SU-DHL-6 (cell line): ENCODE measurements around the gene HDAC10.
A peak's percentile ranks its signal among the peaks of the same experiment; 100 is the strongest.

ENCODE experiments used
- H2AFZ ChIP-seq: fragments of 200-600 bp; sonication (generic); 2 replicates; pipeline ENCODE4 v1.6.1; 2014; ENCODE audit warnings: low read depth, mild to moderate bottlenecking, moderate library complexity, mixed read lengths, antibody characterized with exemption, low read length; ENCODE audit not compliant: severe bottlenecking
- H3F3A ChIP-seq: fragments of 200-600 bp; shearing (Covaris generic); 2 replicates; pipeline ENCODE4 v1.6.0; 2016; ENCODE audit warnings: antibody characterized with exemption, mild to moderate bottlenecking; ENCODE audit not compliant: insufficient read depth
- H3K27ac ChIP-seq: fragments of 200-600 bp; sonication (generic); 2 replicates; pipeline ENCODE4 v1.5.1; 2016; ENCODE audit warnings: low read depth, mild to moderate bottlenecking, low read length, moderate library complexity, mixed read lengths
- H3K27me3 ChIP-seq: fragments of 200-600 bp; sonication (generic), shearing (Covaris generic); 2 replicates; pipeline ENCODE4 v1.6.0; 2014; ENCODE audit warnings: mild to moderate bottlenecking, low read length
- H3K36me3 ChIP-seq: fragments of 200-600 bp; sonication (generic); 2 replicates; pipeline ENCODE4 v1.6.1; 2014; ENCODE audit warnings: mild to moderate bottlenecking, low read length, mixed read lengths
- H3K4me2 ChIP-seq: fragments of 300-600, 200-600 bp; shearing (Covaris generic), sonication (generic); 2 replicates; pipeline ENCODE4 v1.6.0; 2014; ENCODE audit warnings: low read length, low read depth, mild to moderate bottlenecking; ENCODE audit not compliant: poor library complexity, severe bottlenecking
- H3K4me3 ChIP-seq: fragments of 200-600 bp; sonication (generic); 2 replicates; pipeline ENCODE4 v1.5.1; 2014; ENCODE audit warnings: antibody characterized with exemption, low read length, mild to moderate bottlenecking, mixed read lengths; ENCODE audit not compliant: insufficient read depth, poor library complexity, severe bottlenecking
- H3K79me2 ChIP-seq: fragments of 200-600 bp; sonication (generic); 2 replicates; pipeline ENCODE4 v1.6.1; 2014; ENCODE audit warnings: mild to moderate bottlenecking, low read length, moderate library complexity; ENCODE audit not compliant: insufficient read depth
- H3K9ac ChIP-seq: fragments of 200-600 bp; sonication (generic); 2 replicates; pipeline ENCODE4 v1.7.0; 2014; ENCODE audit warnings: mild to moderate bottlenecking, low read length
- H3K9me2 ChIP-seq: fragments of 200-600 bp; sonication (generic); replicated peaks from 2 replicates; pipeline ENCODE4 v1.6.1; 2014; ENCODE audit warnings: low read length; ENCODE audit not compliant: insufficient read depth
- H3K9me3 ChIP-seq: fragments of 200-600 bp; sonication (generic); 2 replicates; pipeline ENCODE4 v1.6.1; 2014; ENCODE audit warnings: low read length, mixed read lengths; ENCODE audit not compliant: insufficient read depth
- H4K20me1 ChIP-seq: fragments of 200-600 bp; sonication (generic); 2 replicates; pipeline ENCODE4 v1.6.1; 2014; ENCODE audit warnings: low read depth, mild to moderate bottlenecking, antibody characterized with exemption, low read length, moderate library complexity, mixed read lengths
- CTCF ChIP-seq: fragments of 200-600 bp; sonication (generic); IDR thresholded peaks from one replicate; pipeline ENCODE4 v1.5.1; 2017; ENCODE audit warnings: antibody characterized with exemption, mild to moderate bottlenecking, low read length, moderate library complexity; ENCODE audit not compliant: insufficient read depth, poor library complexity, severe bottlenecking
- EZH2phosphoT487 ChIP-seq: fragments of 200-600 bp; sonication (generic), shearing (Covaris generic); conservative IDR thresholded peaks from 2 replicates; pipeline ENCODE4 v1.6.1; 2018; ENCODE audit warnings: mild to moderate bottlenecking, antibody characterized with exemption, low read length, moderate library complexity, mixed read lengths

HDAC10 gene

GRCh38 chr22:50202130-50202666, 48.9 kb downstream of the HDAC10 start:
- Histone ChIP-seq H3K27ac (peak overlapping the region; percentile 77), H3K9me3 (no peaks in the 10 kb centered on the region), H3K9me2 (no peaks in the 10 kb centered on the region), H3K27me3 (no peaks in the 10 kb centered on the region), H3F3A (peaks cover 21% of the 10 kb centered on the region), H2AFZ (no peak overlapping the region), H4K20me1 (no peaks in the 10 kb centered on the region), H3K4me3 (peak overlapping the region; percentile 97), H3K9ac (peak overlapping the region; percentile 95), H3K36me3 (peaks cover 12% of the 10 kb centered on the region; the same call in 1 of the 2 replicates), H3K4me2 (peak overlapping the region; percentile 89), H3K79me2 (peaks cover 36% of the 10 kb centered on the region)
- TF ChIP-seq EZH2phosphoT487 = no peak
- TF ChIP-seq CTCF = no peak

- H4K20me1 ChIP-seq = no peaks in the 10 kb centered on the region
- peaks cover 12% of the 10 kb centered on the region; the same call in 1 of the 2 replicates for H3K36me3 ChIP-seq
- TF ChIP-seq CTCF (no peak), EZH2phosphoT487 (no peak)
Observed at GRCh38 chr22:50201191-50202129, 49.6 kb downstream of the HDAC10 start.

GRCh38 chr22:50200461-50201190, 50.4 kb downstream of the HDAC10 start, which contains the start of gene SELENOO:
Gene SELENOO, plus strand, starts transcription at chr22:50201011. Its CDS starts 26 bp downstream, at chr22:50201037.
- Histone ChIP-seq H3K36me3 (peaks cover 12% of the 10 kb centered on the region; the same call in 1 of the 2 replicates), H3K9me2 (no peaks in the 10 kb centered on the region), H3K4me3 (peak within 1 kb of the TSS; percentile 97), H3K9ac (peak within 1 kb of the TSS; percentile 95), H3K27ac (peak within 1 kb of the TSS; percentile 81), H4K20me1 (no peaks in the 10 kb centered on the region), H2AFZ (no peak within 1 kb of the TSS), H3K27me3 (no peaks in the 10 kb centered on the region), H3F3A (peaks cover 21% of the 10 kb centered on the region), H3K79me2 (peaks cover 36% of the 10 kb centered on the region), H3K9me3 (no peaks in the 10 kb centered on the region), H3K4me2 (peak within 1 kb of the TSS; percentile 89)
- TF ChIP-seq EZH2phosphoT487 (no peak), CTCF (no peak)

More at GRCh38 chr22:50201191-50202129, 49.6 kb downstream of the HDAC10 start:
- H3K4me2 ChIP-seq = peak overlapping the region; percentile 89
- peak overlapping the region; percentile 77 for H3K27ac ChIP-seq
- H3K79me2 ChIP-seq = peaks cover 36% of the 10 kb centered on the region
- peak overlapping the region; percentile 97 for H3K4me3 ChIP-seq
- peak overlapping the region; percentile 95 for H3K9ac ChIP-seq
- H3K27me3 ChIP-seq = no peaks in the 10 kb centered on the region
- peaks cover 21% of the 10 kb centered on the region for H3F3A ChIP-seq
- H3K9me3 ChIP-seq = no peaks in the 10 kb centered on the region
- H3K9me2 ChIP-seq = no peaks in the 10 kb centered on the region
- H2AFZ ChIP-seq = no peak overlapping the region
